Transverse colon (tissue), 4 donors: Measurements from ENCODE around the gene MMP14.

ENCODE experiments used
- EP300 ChIP-seq: sonication (generic); formaldehyde crosslinking; IDR thresholded peaks from one replicate; pipeline ENCODE4 v1.6.1; 2017; ENCODE audit warnings: antibody characterized with exemption, low read depth
- POLR2AphosphoS5 ChIP-seq, 3 donors: sonication (generic); formaldehyde crosslinking; IDR thresholded peaks; one replicate each; pipeline ENCODE4 v1.6.1; 2016; ENCODE audit warnings: antibody characterized with exemption in 3 of 3
- TF ChIP-seq, protein P1 (sequence below), 5 experiments: fragments of 200-600 bp in 3 of 5; fragments of 450-650 bp in 2 of 5; sonication (generic) in 3 of 5; IDR thresholded peaks; 1 replicate in 2 of 5; 2 replicates in 3 of 5; pipeline ENCODE4 v1.5.1; 2016 to 2017; ENCODE audit warnings: antibody characterized with exemption in 5 of 5, inconsistent platforms in 3 of 5, mild to moderate bottlenecking in 2 of 5, moderate library complexity in 1 of 5

DNA sequence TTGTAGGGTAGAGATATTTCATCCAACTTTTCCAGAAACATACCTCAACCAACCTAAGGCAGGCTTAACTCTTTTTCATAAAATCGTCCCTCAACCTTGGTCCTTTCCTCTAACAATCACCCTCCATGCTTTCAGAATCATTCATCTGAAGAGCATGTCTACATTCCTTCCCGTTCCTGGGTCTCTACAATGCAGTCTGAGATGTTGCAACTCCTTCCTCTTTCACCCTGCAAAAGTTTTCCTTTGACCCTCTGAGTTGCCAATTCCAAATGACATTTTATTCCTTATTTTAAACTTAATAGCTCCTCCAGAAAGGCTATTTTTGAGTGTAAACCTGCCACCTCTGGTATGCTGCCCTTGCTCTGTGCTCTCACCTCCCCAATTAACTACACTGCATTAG, 37.9 kb upstream of the MMP14 start:
- TF ChIP-seq, protein P1, sequence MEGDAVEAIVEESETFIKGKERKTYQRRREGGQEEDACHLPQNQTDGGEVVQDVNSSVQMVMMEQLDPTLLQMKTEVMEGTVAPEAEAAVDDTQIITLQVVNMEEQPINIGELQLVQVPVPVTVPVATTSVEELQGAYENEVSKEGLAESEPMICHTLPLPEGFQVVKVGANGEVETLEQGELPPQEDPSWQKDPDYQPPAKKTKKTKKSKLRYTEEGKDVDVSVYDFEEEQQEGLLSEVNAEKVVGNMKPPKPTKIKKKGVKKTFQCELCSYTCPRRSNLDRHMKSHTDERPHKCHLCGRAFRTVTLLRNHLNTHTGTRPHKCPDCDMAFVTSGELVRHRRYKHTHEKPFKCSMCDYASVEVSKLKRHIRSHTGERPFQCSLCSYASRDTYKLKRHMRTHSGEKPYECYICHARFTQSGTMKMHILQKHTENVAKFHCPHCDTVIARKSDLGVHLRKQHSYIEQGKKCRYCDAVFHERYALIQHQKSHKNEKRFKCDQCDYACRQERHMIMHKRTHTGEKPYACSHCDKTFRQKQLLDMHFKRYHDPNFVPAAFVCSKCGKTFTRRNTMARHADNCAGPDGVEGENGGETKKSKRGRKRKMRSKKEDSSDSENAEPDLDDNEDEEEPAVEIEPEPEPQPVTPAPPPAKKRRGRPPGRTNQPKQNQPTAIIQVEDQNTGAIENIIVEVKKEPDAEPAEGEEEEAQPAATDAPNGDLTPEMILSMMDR (IDR thresholded peaks at IDR 0.05): no peak
- TF ChIP-seq EP300: no peak
- no peak for TF ChIP-seq POLR2AphosphoS5 (IDR thresholded peaks at IDR 0.05)
